SK-N-SH treated with all-trans-retinoic acid at 6 μM for 48 hours (cell line): ENCODE measurements around the gene BUB3.
A peak's percentile ranks its signal among the peaks of the same experiment; 100 is the strongest.

Experiments
- ATAC-seq: fragments of 200-7000 bp; cut with Tn5 transposase; 3 replicates; pipeline ENCODE4 v1.9.1; 2020; ENCODE audit warnings: mild to moderate bottlenecking, moderate library complexity
- ARNTL ChIP-seq: fragments of 450-650 bp; formaldehyde crosslinking; IDR thresholded peaks from 2 replicates; pipeline ENCODE4 v1.5.0; 2020; ENCODE audit warnings: low read depth, mild to moderate bottlenecking, moderate library complexity, borderline replicate concordance
- BACH2 ChIP-seq: fragments of 250-450 bp; sonication (Bioruptor Pico); IDR thresholded peaks from 2 replicates; pipeline ENCODE4 v1.9.0; 2021; ENCODE audit warnings: mild to moderate bottlenecking, borderline replicate concordance
- CSDC2 ChIP-seq: fragments of 250-450 bp; sonication (Bioruptor Pico); IDR thresholded peaks from 2 replicates; pipeline ENCODE4 v1.5.0; 2020; ENCODE audit warnings: mild to moderate bottlenecking, moderate library complexity
- ISL1 ChIP-seq: fragments of 250-450 bp; sonication (Bioruptor Pico); IDR thresholded peaks from 2 replicates; pipeline ENCODE4 v2.1.2; 2022; ENCODE audit warnings: mild to moderate bottlenecking, moderate library complexity
- PPARA ChIP-seq: fragments of 250-450 bp; sonication (Bioruptor Pico); IDR thresholded peaks from 2 replicates; pipeline ENCODE4 v1.5.0; 2020; ENCODE audit warnings: mild to moderate bottlenecking, borderline replicate concordance
- RARB ChIP-seq: fragments of 250-450 bp; sonication (Bioruptor Pico); IDR thresholded peaks from 2 replicates; pipeline ENCODE4 v1.8.0; 2021; ENCODE audit warnings: mild to moderate bottlenecking, moderate library complexity
- SNAI2 ChIP-seq: fragments of 250-450 bp; sonication (Bioruptor Pico); IDR thresholded peaks from 2 replicates; pipeline ENCODE4 v1.5.0; 2020; ENCODE audit warnings: mild to moderate bottlenecking, moderate library complexity
- TCF4 ChIP-seq: fragments of 250-450 bp; sonication (Bioruptor Pico); IDR thresholded peaks from 2 replicates; pipeline ENCODE4 v1.8.0; 2021; ENCODE audit warnings: mild to moderate bottlenecking, moderate library complexity, borderline replicate concordance
- TOX ChIP-seq: fragments of 250-450 bp; sonication (Bioruptor Pico); IDR thresholded peaks from 2 replicates; pipeline ENCODE4 v1.8.0; 2021; ENCODE audit warnings: mild to moderate bottlenecking, moderate library complexity, borderline replicate concordance
- ZC3H10 ChIP-seq: fragments of 250-450 bp; sonication (Bioruptor Pico); IDR thresholded peaks from 2 replicates; pipeline ENCODE4 v1.5.1; 2021; ENCODE audit warnings: mild to moderate bottlenecking, moderate library complexity
- ZNF565 ChIP-seq: fragments of 450-650 bp; formaldehyde crosslinking; conservative IDR thresholded peaks from 2 replicates; pipeline ENCODE4 v1.5.0; 2020; ENCODE audit warnings: low read depth, mild to moderate bottlenecking, moderate library complexity
- ZNF8 ChIP-seq: fragments of 450-650 bp; formaldehyde crosslinking; IDR thresholded peaks from 2 replicates; pipeline ENCODE4 v1.5.0; 2020; ENCODE audit warnings: mild to moderate bottlenecking, moderate library complexity
- TF ChIP-seq, protein P1 (sequence below): fragments of 250-450 bp; sonication (Bioruptor Pico); IDR thresholded peaks from 2 replicates; pipeline ENCODE4 v1.8.0; 2020; ENCODE audit warnings: mild to moderate bottlenecking, moderate library complexity, borderline replicate concordance
- TF ChIP-seq, protein P2 (sequence below): fragments of 250-450 bp; sonication (Bioruptor Pico); IDR thresholded peaks from 2 replicates; pipeline ENCODE4 v1.5.1; 2021; ENCODE audit warnings: mild to moderate bottlenecking, moderate library complexity
- TF ChIP-seq, protein P3 (sequence below): fragments of 250-450 bp; sonication (Bioruptor Pico); IDR thresholded peaks from 2 replicates; pipeline ENCODE4 v1.8.0; 2021; ENCODE audit warnings: low read depth, mild to moderate bottlenecking, moderate library complexity, borderline replicate concordance
- TF ChIP-seq, protein P4 (sequence below): fragments of 250-450 bp; sonication (Bioruptor Pico); IDR thresholded peaks from 2 replicates; pipeline ENCODE4 v1.5.1; 2020; ENCODE audit warnings: low read depth, mild to moderate bottlenecking, moderate library complexity
- TF ChIP-seq, protein P5 (sequence below): fragments of 250-450 bp; sonication (Bioruptor Pico); IDR thresholded peaks from 2 replicates; pipeline ENCODE4 v1.5.0; 2020; ENCODE audit warnings: mild to moderate bottlenecking, moderate library complexity

Gene BUB3

DNA sequence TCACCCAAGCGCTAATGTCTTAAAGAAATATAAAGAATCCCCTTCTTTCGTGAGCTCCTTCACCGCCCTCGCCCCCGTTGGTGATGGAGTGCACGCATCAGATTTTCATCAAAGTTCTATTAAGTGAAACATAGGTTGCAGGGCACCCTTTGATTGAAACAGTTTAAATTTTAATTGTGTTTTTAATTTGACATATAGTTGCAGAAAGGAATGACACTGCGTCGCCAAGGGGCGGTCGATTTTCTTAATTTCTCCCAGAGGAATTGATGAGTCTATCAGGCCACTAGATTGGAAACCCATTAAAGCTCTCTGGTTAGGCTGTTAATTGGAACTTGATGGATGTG is 10.4 kb upstream of the BUB3 start:
- TF ChIP-seq ZC3H10, result no peak
- no peak for TF ChIP-seq RARB (CRISPR knock-in tag)
- no peak for TF ChIP-seq TCF4 (CRISPR knock-in tag)
- TF ChIP-seq ZNF565 (CRISPR knock-in tag), result no peak
- TF ChIP-seq, protein P1, sequence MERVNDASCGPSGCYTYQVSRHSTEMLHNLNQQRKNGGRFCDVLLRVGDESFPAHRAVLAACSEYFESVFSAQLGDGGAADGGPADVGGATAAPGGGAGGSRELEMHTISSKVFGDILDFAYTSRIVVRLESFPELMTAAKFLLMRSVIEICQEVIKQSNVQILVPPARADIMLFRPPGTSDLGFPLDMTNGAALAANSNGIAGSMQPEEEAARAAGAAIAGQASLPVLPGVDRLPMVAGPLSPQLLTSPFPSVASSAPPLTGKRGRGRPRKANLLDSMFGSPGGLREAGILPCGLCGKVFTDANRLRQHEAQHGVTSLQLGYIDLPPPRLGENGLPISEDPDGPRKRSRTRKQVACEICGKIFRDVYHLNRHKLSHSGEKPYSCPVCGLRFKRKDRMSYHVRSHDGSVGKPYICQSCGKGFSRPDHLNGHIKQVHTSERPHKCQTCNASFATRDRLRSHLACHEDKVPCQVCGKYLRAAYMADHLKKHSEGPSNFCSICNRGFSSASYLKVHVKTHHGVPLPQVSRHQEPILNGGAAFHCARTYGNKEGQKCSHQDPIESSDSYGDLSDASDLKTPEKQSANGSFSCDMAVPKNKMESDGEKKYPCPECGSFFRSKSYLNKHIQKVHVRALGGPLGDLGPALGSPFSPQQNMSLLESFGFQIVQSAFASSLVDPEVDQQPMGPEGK (CRISPR knock-in tag), result no peak
- no peak for ATAC-seq

DNA sequence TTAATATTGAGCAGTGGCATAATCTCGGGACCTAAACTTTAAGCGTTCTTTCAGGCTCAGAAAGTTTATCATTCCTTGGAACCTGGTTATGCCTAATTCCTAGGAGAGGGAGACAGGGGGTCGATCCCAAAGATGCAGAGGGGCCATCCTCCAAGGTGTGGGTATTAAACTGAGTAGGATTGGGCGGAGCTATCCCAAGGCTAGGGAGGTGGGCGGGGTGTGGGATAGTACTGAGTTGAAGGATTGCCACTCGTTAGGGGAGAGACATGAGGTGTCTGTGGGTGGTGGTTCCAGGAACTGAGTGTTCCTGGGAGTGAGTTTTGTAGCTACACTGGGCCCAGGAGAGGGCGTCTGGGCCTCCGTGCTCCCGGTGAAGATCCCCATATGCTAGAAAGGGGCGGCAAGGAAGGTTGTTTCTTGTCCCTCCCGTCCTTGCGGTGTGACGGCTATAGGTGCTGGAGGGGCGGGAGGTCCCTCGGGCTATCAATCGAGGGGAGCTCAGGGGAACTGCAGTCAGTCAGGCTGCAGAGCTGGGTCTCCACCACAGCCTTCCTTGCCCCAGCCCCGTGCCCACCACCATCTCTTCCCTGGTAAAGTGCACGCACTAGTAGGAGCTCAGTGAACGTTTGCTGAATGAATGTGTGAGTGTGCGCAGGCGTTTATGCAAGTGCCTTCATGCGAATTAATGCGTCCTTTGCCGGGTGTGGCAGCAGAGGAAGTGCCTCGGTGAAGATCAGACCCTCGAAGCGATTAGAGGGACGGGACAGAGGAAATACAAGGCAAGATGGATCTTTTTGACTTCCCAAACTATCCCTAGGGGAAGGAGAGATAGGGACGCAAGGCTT is 9.3 kb upstream of the BUB3 start:
- TF ChIP-seq ZC3H10, result no peak
- TF ChIP-seq, protein P2, sequence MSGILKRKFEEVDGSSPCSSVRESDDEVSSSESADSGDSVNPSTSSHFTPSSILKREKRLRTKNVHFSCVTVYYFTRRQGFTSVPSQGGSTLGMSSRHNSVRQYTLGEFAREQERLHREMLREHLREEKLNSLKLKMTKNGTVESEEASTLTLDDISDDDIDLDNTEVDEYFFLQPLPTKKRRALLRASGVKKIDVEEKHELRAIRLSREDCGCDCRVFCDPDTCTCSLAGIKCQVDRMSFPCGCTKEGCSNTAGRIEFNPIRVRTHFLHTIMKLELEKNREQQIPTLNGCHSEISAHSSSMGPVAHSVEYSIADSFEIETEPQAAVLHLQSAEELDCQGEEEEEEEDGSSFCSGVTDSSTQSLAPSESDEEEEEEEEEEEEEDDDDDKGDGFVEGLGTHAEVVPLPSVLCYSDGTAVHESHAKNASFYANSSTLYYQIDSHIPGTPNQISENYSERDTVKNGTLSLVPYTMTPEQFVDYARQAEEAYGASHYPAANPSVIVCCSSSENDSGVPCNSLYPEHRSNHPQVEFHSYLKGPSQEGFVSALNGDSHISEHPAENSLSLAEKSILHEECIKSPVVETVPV (CRISPR knock-in tag), result no peak
- no peak for TF ChIP-seq SNAI2 (CRISPR knock-in tag)
- TF ChIP-seq, protein P1 (CRISPR knock-in tag), result no peak
- TF ChIP-seq ISL1 (CRISPR knock-in tag), result no peak
- TF ChIP-seq TOX (CRISPR knock-in tag), result no peak
- TF ChIP-seq RARB (CRISPR knock-in tag), result no peak
- no peak for TF ChIP-seq ARNTL (CRISPR knock-in tag)
- TF ChIP-seq, protein P3, sequence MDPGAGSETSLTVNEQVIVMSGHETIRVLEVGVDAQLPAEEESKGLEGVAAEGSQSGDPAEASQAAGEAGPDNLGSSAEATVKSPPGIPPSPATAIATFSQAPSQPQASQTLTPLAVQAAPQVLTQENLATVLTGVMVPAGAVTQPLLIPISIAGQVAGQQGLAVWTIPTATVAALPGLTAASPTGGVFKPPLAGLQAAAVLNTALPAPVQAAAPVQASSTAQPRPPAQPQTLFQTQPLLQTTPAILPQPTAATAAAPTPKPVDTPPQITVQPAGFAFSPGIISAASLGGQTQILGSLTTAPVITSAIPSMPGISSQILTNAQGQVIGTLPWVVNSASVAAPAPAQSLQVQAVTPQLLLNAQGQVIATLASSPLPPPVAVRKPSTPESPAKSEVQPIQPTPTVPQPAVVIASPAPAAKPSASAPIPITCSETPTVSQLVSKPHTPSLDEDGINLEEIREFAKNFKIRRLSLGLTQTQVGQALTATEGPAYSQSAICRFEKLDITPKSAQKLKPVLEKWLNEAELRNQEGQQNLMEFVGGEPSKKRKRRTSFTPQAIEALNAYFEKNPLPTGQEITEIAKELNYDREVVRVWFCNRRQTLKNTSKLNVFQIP (CRISPR knock-in tag), result no peak
- TF ChIP-seq ZNF565 (CRISPR knock-in tag), result no peak
- TF ChIP-seq CSDC2 (CRISPR knock-in tag), result no peak
- TF ChIP-seq BACH2 (CRISPR knock-in tag), result no peak
- TF ChIP-seq PPARA (CRISPR knock-in tag), result no peak
- TF ChIP-seq ZNF8 (CRISPR knock-in tag), result no peak
- TF ChIP-seq, protein P4, sequence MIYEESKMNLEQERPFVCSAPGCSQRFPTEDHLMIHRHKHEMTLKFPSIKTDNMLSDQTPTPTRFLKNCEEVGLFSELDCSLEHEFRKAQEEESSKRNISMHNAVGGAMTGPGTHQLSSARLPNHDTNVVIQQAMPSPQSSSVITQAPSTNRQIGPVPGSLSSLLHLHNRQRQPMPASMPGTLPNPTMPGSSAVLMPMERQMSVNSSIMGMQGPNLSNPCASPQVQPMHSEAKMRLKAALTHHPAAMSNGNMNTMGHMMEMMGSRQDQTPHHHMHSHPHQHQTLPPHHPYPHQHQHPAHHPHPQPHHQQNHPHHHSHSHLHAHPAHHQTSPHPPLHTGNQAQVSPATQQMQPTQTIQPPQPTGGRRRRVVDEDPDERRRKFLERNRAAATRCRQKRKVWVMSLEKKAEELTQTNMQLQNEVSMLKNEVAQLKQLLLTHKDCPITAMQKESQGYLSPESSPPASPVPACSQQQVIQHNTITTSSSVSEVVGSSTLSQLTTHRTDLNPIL (CRISPR knock-in tag), result no peak
- TF ChIP-seq TCF4 (CRISPR knock-in tag), result no peak
- TF ChIP-seq, protein P5, sequence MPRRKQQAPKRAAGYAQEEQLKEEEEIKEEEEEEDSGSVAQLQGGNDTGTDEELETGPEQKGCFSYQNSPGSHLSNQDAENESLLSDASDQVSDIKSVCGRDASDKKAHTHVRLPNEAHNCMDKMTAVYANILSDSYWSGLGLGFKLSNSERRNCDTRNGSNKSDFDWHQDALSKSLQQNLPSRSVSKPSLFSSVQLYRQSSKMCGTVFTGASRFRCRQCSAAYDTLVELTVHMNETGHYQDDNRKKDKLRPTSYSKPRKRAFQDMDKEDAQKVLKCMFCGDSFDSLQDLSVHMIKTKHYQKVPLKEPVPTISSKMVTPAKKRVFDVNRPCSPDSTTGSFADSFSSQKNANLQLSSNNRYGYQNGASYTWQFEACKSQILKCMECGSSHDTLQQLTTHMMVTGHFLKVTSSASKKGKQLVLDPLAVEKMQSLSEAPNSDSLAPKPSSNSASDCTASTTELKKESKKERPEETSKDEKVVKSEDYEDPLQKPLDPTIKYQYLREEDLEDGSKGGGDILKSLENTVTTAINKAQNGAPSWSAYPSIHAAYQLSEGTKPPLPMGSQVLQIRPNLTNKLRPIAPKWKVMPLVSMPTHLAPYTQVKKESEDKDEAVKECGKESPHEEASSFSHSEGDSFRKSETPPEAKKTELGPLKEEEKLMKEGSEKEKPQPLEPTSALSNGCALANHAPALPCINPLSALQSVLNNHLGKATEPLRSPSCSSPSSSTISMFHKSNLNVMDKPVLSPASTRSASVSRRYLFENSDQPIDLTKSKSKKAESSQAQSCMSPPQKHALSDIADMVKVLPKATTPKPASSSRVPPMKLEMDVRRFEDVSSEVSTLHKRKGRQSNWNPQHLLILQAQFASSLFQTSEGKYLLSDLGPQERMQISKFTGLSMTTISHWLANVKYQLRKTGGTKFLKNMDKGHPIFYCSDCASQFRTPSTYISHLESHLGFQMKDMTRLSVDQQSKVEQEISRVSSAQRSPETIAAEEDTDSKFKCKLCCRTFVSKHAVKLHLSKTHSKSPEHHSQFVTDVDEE (CRISPR knock-in tag), result no peak
- peak; percentile 24 for ATAC-seq
